CD14-positive monocyte (primary cell): ENCODE results near the gene WDR35. TPM values are rescaled to one million over a fixed set of nuclear protein-coding genes. Genes with fewer than 3 reads are reported as not detected.

Experiments used
- DNase-seq, 3 donors: peaks; one replicate each; pipeline ENCODE4 v3.0.0-alpha.2; 2011 to 2022
- H2AFZ ChIP-seq: 2 replicates; pipeline ENCODE4 v1.6.0; 2012; ENCODE audit warnings: mild to moderate bottlenecking, low read depth, low read length, inconsistent platforms; ENCODE audit not compliant: insufficient read depth, poor library complexity, severe bottlenecking
- H3K27ac ChIP-seq, 2 donors: 1 replicate in 1 of 2; 2 replicates in 1 of 2; pipeline ENCODE4 v1.5.1; 2012 to 2013; ENCODE audit warnings: low read length in 2 of 2, control low read depth in 1 of 2, inconsistent platforms in 1 of 2, low read depth in 1 of 2, mild to moderate bottlenecking in 1 of 2
- H3K27me3 ChIP-seq, 2 donors: one replicate each; pipeline versions ENCODE4 v1.6.0 to v1.6.1; 2011 to 2013; ENCODE audit warnings: low read length in 2 of 2; ENCODE audit not compliant: control insufficient read depth in 2 of 2, insufficient read depth in 2 of 2
- H3K36me3 ChIP-seq, 2 donors: replicated peaks in 1 of 2; 1 replicate in 1 of 2; 2 replicates in 1 of 2; pipeline versions ENCODE4 v1.5.1 to v1.6.1; 2012 to 2013; ENCODE audit warnings: low read length in 2 of 2, control low read depth in 1 of 2, inconsistent platforms in 1 of 2, mild to moderate bottlenecking in 1 of 2; ENCODE audit not compliant: insufficient read depth in 2 of 2, control insufficient read depth in 1 of 2
- H3K4me1 ChIP-seq, 2 donors: 1 replicate in 1 of 2; 2 replicates in 1 of 2; pipeline versions ENCODE4 v1.5.1 to v1.6.1; 2012 to 2013; ENCODE audit warnings: low read length in 2 of 2, control low read depth in 1 of 2, inconsistent platforms in 1 of 2, mild to moderate bottlenecking in 1 of 2, moderate library complexity in 1 of 2; ENCODE audit not compliant: insufficient read depth in 2 of 2, control insufficient read depth in 1 of 2
- H3K4me2 ChIP-seq: replicated peaks from 2 replicates; pipeline ENCODE3; 2012; ENCODE audit warnings: low read length, moderate library complexity, mild to moderate bottlenecking; ENCODE audit not compliant: poor library complexity, severe bottlenecking; ENCODE audit errors: extremely low read depth
- H3K4me3 ChIP-seq, 3 experiments: fragments of 200-600 bp in 1 of 3; sonication (generic) in 1 of 3; replicated peaks in 1 of 3; 1 replicate in 2 of 3; 2 replicates in 1 of 3; pipeline ENCODE4 v1.5.1; 2011 to 2013; ENCODE audit warnings: low read length in 3 of 3, mild to moderate bottlenecking in 3 of 3, control low read depth in 2 of 3, low read depth in 2 of 3, inconsistent platforms in 1 of 3, moderate library complexity in 1 of 3
- H3K79me2 ChIP-seq: 2 replicates; pipeline ENCODE4 v1.6.0; 2012; ENCODE audit warnings: mild to moderate bottlenecking, control low read depth, inconsistent platforms, low read length, moderate library complexity; ENCODE audit not compliant: insufficient read depth
- H3K9ac ChIP-seq: 2 replicates; pipeline ENCODE4 v1.6.0; 2017; ENCODE audit warnings: low read length, mild to moderate bottlenecking; ENCODE audit not compliant: insufficient read depth, poor library complexity, severe bottlenecking
- H3K9me3 ChIP-seq, 2 donors: replicated peaks in 1 of 2; 1 replicate in 1 of 2; 2 replicates in 1 of 2; pipeline versions ENCODE4 v1.5.1 to v1.6.1; 2012 to 2013; ENCODE audit warnings: low read length in 2 of 2, control low read depth in 1 of 2; ENCODE audit not compliant: control insufficient read depth in 1 of 2, insufficient read depth in 1 of 2
- H4K20me1 ChIP-seq: 2 replicates; pipeline ENCODE4 v1.6.0; 2012; ENCODE audit warnings: mild to moderate bottlenecking, low read length, control low read depth, moderate library complexity; ENCODE audit not compliant: insufficient read depth
- H3K27ac Mint-ChIP-seq, 7 donors: one replicate each; pipeline ENCODE4 v1.8.0; 2020; ENCODE audit warnings: mild to moderate bottlenecking in 7 of 7, mixed read lengths in 7 of 7, moderate library complexity in 6 of 7, inconsistent platforms in 2 of 7
- H3K27me3 Mint-ChIP-seq, 3 donors: one replicate each; pipeline ENCODE4 v1.8.0; 2021 to 2022; ENCODE audit warnings: low read depth in 3 of 3, mild to moderate bottlenecking in 3 of 3, mixed read lengths in 3 of 3, moderate library complexity in 3 of 3, inconsistent platforms in 1 of 3
- H3K36me3 Mint-ChIP-seq, 2 donors: one replicate each; pipeline ENCODE4 v1.8.0; 2020; ENCODE audit warnings: mixed read lengths in 2 of 2, inconsistent platforms in 1 of 2, mild to moderate bottlenecking in 1 of 2
- H3K4me1 Mint-ChIP-seq: one replicate; pipeline ENCODE4 v1.8.0; 2020; ENCODE audit warnings: mild to moderate bottlenecking, mixed read lengths
- H3K4me3 Mint-ChIP-seq, 2 donors: one replicate each; pipeline ENCODE4 v1.8.0; 2020; ENCODE audit warnings: mild to moderate bottlenecking in 2 of 2, mixed read lengths in 2 of 2, moderate library complexity in 1 of 2
- H3K9me3 Mint-ChIP-seq, 7 donors: one replicate each; pipeline ENCODE4 v1.8.0; 2020 to 2022; ENCODE audit warnings: mixed read lengths in 7 of 7, mild to moderate bottlenecking in 6 of 7, moderate library complexity in 6 of 7, inconsistent platforms in 2 of 7
- CTCF ChIP-seq: fragments of 200-600 bp; IDR thresholded peaks from one replicate; pipeline ENCODE4 v1.8.0; 2022; ENCODE audit warnings: antibody characterized with exemption, mild to moderate bottlenecking
- WGBS: methylation state at CpG from one replicate; pipeline ENCODE4 v1.1.5; 2013; ENCODE audit warnings: missing lambda C conversion rate; ENCODE audit not compliant: insufficient coverage; 5-methylcytosine and 5-hydroxymethylcytosine counted together
- intact Hi-C, 2 donors: fragments of 100-400 bp; cut with micrococcal nuclease; formaldehyde crosslinking; loops; one replicate each; pipeline versions ENCODE4 v1.15.0 to v1.15.1; 2023
- polyA plus RNA-seq, 3 donors: library from polyadenylated mRNA; depleted of rRNA in 1 of 3; unstranded in 2 of 3; stranded (reverse) in 1 of 3; fragments of 300-500 nt in 2 of 3; fragments of >200 nt in 1 of 3; fragmentation: Illumina TruSeq in 2 of 3; gene quantifications; 1 replicate in 2 of 3; 2 replicates in 1 of 3; pipeline ENCODE4 v1.2.3, GENCODE V29; 2012 to 2021

Gene WDR35
- polyA plus RNA-seq, 3 donors, result 0.28 to 1.0 (median 0.67) TPM

GRCh38 chr2:19885791-19886190 lies 104.1 kb downstream of the WDR35 start:
- peaks cover 14 to 22% of the 10 kb centered on the region in 2 donors for H3K4me1 ChIP-seq
- H3K27ac ChIP-seq, result no peak overlapping the region
- intact Hi-C loops, result loop anchor here in 1 of 2 donors (10.0 kb wide), 1 partner anchor 759 kb away; no protein-coding TSS in a partner anchor
- no peak overlapping the region for H3K4me2 ChIP-seq
- H3K27me3 Mint-ChIP-seq, result peaks cover 0 to 7% (median 2%) of the 10 kb centered on the region in 3 donors
- H3K4me3 ChIP-seq, result no peak overlapping the region
- peaks cover 31% of the 10 kb centered on the region for H3K4me1 Mint-ChIP-seq
- H2AFZ ChIP-seq, result no peak overlapping the region
- H3K36me3 Mint-ChIP-seq, result peaks cover 9% of the 10 kb centered on the region in 2 donors
- no peaks in the 10 kb centered on the region for H4K20me1 ChIP-seq
- WGBS, result 85% methylated on average over 5 of the region's 7 CpGs
- no peak overlapping the region for H3K4me3 Mint-ChIP-seq
- no peaks in the 10 kb centered on the region for H3K9me3 ChIP-seq
- no peaks in the 10 kb centered on the region for H3K36me3 ChIP-seq
- peak overlapping the region in 1 of 7 donors; percentile 33 for H3K27ac Mint-ChIP-seq
- no peak for DNase-seq
- peaks cover 0 to 8% (median 3%) of the 10 kb centered on the region in 7 donors for H3K9me3 Mint-ChIP-seq
- no peaks in the 10 kb centered on the region for H3K79me2 ChIP-seq
- H3K27me3 ChIP-seq, result no peaks in the 10 kb centered on the region
- no peak overlapping the region for H3K9ac ChIP-seq
- no peak for TF ChIP-seq CTCF

DNA sequence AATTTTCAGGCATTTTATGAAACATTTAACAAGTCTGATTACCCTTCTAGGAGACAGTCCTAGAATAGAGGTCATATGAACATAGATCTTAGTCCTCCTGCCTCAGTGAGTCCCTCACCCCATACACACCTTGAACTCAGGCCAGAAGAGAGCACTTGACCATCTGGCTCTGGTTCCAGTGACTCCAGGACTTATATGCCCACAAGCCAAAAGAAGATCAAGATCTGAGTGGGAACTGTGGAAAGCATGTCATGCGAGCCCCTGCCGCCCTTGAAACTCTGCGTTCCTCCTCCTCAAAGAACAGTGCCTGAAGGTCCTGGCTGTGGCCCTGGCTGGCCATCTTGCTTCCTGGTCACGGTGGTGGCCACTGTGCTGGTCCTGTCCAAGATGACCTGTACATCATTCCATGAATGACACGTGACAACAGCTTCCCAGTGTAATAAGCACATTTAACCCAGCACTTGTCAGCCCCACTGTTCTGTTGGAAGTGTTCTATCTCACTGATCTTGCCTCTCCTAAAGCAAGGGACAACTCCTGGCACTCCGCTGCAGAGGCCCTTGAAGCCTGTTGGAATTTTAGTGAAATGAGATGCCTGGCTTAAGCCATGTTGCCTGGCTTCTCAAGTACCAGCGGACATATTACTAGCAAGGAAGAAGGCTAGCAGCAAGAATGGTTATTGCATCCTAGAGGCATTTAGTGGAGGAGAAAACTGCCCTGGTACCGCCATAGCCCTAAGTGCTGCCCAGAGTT lies 105.8 kb downstream of the WDR35 start:
- H3K27me3 Mint-ChIP-seq, result peaks cover 0 to 7% (median 0%) of the 10 kb centered on the region in 3 donors
- no peak overlapping the region for H3K4me2 ChIP-seq
- peaks cover 14 to 17% of the 10 kb centered on the region in 2 donors for H3K4me1 ChIP-seq
- H3K4me3 ChIP-seq, result no peak overlapping the region
- H3K4me1 Mint-ChIP-seq, result peaks cover 22% of the 10 kb centered on the region
- H3K27me3 ChIP-seq, result no peaks in the 10 kb centered on the region
- H4K20me1 ChIP-seq, result no peaks in the 10 kb centered on the region
- H3K36me3 ChIP-seq, result no peaks in the 10 kb centered on the region
- no peaks in the 10 kb centered on the region for H3K9me3 ChIP-seq
- no peak overlapping the region for H2AFZ ChIP-seq
- H3K4me3 Mint-ChIP-seq, result no peak overlapping the region
- DNase-seq, result no peak
- peaks cover 0 to 10% (median 1%) of the 10 kb centered on the region in 7 donors for H3K9me3 Mint-ChIP-seq
- no peak for TF ChIP-seq CTCF
- H3K9ac ChIP-seq, result no peak overlapping the region
- H3K79me2 ChIP-seq, result no peaks in the 10 kb centered on the region
- no peak overlapping the region for H3K27ac ChIP-seq
- H3K27ac Mint-ChIP-seq, result peak overlapping the region in 1 of 7 donors; percentile 54
- peaks cover 9 to 11% of the 10 kb centered on the region in 2 donors for H3K36me3 Mint-ChIP-seq
- 84% methylated on average over 6 of the region's 8 CpGs for WGBS
- intact Hi-C loops, result loop anchor here in 1 of 2 donors (10.0 kb wide), 1 partner anchor 761 kb away; no protein-coding TSS in a partner anchor
